Right forelimb (tissue), 1 donor: ENCODE measurements around the gene ATP13A5.

Source experiments
- DNase-seq: peaks from one replicate; pipeline ENCODE4 v3.0.0-alpha.2; 2018

ATP13A5 gene

GRCh38 chr3:193378706-193379105 is at the start of gene ATP13A5:
Gene ATP13A5 (minus strand): TSS chr3:193378753. CDS start chr3:193378725, 28 bp downstream.
- no peak for DNase-seq

- no peak for DNase-seq
These were observed 40.2 kb upstream of the ATP13A5 start for GRCh38 chr3:193418576-193419373.

GRCh38 chr3:193416629-193417028 is 38.1 kb upstream of the ATP13A5 start:
- no peak for DNase-seq

GRCh38 chr3:193407688-193408087 is 29.1 kb upstream of the ATP13A5 start:
- DNase-seq, result no peak

GRCh38 chr3:193407112-193407511 is 28.6 kb upstream of the ATP13A5 start:
- no peak for DNase-seq

- no peak for DNase-seq
These were observed 24.8 kb upstream of the ATP13A5 start for GRCh38 chr3:193403307-193403706.

GRCh38 chr3:193400304-193400703 is 21.8 kb upstream of the ATP13A5 start:
- DNase-seq, result no peak

- DNase-seq, result no peak
These were observed 18.1 kb upstream of the ATP13A5 start for GRCh38 chr3:193396451-193397244.

- no peak for DNase-seq
These were observed 13.3 kb upstream of the ATP13A5 start for GRCh38 chr3:193391902-193392301.

- no peak for DNase-seq
These were observed 10.8 kb upstream of the ATP13A5 start for GRCh38 chr3:193389335-193389734.

GRCh38 chr3:193388361-193388760 is 9.8 kb upstream of the ATP13A5 start:
- no peak for DNase-seq

GRCh38 chr3:193387596-193387995 is 9.0 kb upstream of the ATP13A5 start:
- no peak for DNase-seq

- no peak for DNase-seq
These were observed 962 bp downstream of the ATP13A5 start for GRCh38 chr3:193377591-193377990.

- no peak for DNase-seq
These were observed 2.9 kb downstream of the ATP13A5 start for GRCh38 chr3:193375614-193376013.

- DNase-seq, result no peak
These were observed 5.8 kb downstream of the ATP13A5 start for GRCh38 chr3:193372783-193373182.

- no peak for DNase-seq
These were observed 10.7 kb downstream of the ATP13A5 start for GRCh38 chr3:193367868-193368267.

GRCh38 chr3:193357291-193357690 is 21.3 kb downstream of the ATP13A5 start:
- DNase-seq, result no peak

GRCh38 chr3:193354423-193354822 is 24.1 kb downstream of the ATP13A5 start:
- DNase-seq, result no peak

GRCh38 chr3:193350744-193351143 is 27.8 kb downstream of the ATP13A5 start:
- DNase-seq, result no peak

GRCh38 chr3:193348686-193349085 is 29.9 kb downstream of the ATP13A5 start:
- DNase-seq, result no peak

- DNase-seq, result no peak
These were observed 30.7 kb downstream of the ATP13A5 start for GRCh38 chr3:193347521-193348501.

- DNase-seq, result no peak
These were observed 32.3 kb downstream of the ATP13A5 start for GRCh38 chr3:193346259-193346658.

GRCh38 chr3:193345431-193345830 is 33.1 kb downstream of the ATP13A5 start:
- DNase-seq, result no peak
